ENCODE measurements around the gene PROCA1.

PROCA1 gene

GRCh38 chr17:28711723-28712031 is at the start of gene PROCA1:
TSS of gene PROCA1 (minus strand) at chr17:28711888. CDS start at chr17:28711660, 228 bp downstream.
- DNase-seq (ENCODE audit: low read depth in 2 of 3, low spot score in 1 of 3), result peak in 1 of 3 donors; percentile 32

DNA sequence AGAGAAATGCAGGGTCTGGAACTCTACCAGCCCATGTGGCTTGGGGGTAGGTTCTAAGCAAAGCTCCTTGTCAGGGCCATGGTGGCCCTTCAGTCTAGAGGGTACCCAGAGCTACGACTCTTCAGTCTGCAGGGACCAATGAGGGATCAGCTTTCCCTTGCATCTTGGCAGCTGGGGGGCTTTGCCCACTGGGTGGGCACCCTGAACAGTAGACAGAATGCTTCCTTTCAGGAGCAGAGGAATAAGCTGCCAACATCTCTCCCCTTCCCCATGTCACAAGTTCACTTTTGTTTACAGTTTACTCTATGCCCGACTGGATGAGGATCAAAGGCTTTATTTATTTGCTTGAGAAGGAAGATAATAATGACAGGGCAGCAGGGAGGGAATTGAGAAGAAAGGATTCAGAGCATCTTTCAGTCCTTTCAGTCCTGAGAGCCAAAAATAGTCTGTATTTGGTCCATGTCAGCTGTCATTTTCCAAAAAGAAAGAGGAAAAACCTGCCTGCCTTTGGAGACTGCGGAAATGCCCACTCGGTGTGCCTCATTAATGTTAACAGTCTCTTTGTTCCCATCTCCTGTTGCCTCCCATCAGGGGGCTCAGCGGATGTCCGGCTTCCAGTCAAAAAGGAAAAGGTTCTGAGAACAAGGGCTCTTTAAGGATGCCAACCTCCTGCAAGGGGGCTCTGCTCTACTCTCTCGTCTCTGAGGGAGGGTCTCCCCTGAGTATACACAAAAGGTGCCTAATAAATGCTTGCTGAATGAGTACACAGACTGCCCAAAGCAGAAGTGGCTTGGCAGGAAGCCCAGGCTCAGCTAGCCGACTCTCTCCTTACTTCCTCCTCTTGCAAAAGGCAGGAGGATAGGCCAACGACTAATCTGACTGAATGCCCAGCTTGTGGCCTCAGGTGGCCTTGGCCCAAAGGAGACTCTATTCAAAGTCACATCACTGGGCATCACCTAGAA is 49.2 kb upstream of the PROCA1 start:
- DNase-seq (ENCODE audit: low read depth in 2 of 3, low spot score in 1 of 3), result no peak

DNA sequence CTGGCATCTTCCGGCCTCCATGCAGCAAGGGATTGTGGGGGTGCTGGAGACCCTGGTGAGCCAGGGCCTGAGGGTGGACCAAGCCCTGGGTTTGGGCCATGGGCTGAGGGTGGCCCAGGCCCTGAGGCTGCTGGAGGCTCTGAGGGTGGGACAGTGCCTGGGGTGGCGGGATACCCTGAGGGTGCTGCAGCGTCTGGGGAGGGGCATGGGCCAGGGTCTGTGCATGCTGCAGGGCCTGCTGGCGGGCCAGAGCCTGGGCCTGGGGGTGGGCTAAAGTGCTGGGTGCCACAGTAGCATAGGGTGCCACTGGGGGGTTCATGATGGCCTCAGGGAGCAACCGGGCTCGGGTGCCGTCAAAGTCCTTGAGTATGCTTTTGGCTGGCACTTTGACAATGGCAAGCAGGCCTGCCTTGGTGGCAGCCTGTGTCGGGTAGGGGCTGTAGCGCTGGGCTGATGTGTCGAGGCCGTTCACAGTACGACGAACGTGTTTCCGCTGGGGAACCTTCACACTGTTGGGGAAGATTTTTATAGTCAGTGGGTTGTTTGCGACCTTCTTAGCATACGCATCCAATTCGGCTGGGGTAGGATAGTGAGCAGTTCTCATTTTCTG is 47.7 kb upstream of the PROCA1 start:
- no peak for DNase-seq (ENCODE audit: low read depth in 2 of 3, low spot score in 1 of 3)

DNA sequence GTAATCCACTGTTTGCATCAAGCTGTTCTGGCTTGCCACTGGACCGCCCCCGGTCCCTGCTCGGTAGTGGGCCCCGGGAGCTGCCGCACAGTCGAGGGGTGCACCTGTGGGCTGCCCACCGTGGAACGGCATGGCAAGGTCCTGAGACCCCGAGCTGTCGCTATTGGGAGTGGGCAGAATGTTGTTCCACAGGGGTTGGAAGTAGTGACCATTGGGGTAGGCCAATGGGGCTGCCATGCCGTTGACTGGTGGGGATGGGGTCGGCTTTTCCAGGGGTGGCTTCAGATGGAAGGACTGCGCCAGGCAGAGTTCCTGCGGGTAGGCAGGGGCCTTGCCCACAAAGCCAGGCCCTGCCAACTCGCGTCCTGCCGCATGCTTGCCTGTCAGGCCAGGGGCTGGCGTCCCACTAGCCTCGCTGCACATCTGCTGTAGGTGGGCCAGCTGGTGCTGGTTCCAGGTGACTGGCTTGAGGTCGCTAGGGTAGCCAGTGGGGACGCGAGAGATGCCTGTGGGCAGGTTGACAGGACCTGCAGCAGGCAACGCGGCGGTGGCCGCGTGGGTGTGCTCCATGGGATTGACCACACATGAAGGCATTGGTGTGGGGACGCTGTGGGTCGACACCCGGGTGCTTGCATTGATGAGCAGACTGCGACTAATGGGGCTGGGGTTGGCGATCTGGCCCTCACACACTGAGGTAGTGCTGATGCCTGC is 46.9 kb upstream of the PROCA1 start:
- no peak for DNase-seq (ENCODE audit: low read depth in 2 of 3, low spot score in 1 of 3)

- no peak for DNase-seq (ENCODE audit: low read depth in 2 of 3, low spot score in 1 of 3)
Measured at GRCh38 chr17:28756049-28756804, 44.5 kb upstream of the PROCA1 start.

GRCh38 chr17:28755486-28755885 is 43.8 kb upstream of the PROCA1 start:
- no peak for DNase-seq (ENCODE audit: low read depth in 2 of 3, low spot score in 1 of 3)

- no peak for DNase-seq (ENCODE audit: low read depth in 2 of 3, low spot score in 1 of 3)
Measured at GRCh38 chr17:28751600-28752366, 40.1 kb upstream of the PROCA1 start.

GRCh38 chr17:28750178-28751047 is 38.7 kb upstream of the PROCA1 start:
- DNase-seq (ENCODE audit: low read depth in 2 of 3, low spot score in 1 of 3), result peak; percentile 82 to 95 (median 89)

DNA sequence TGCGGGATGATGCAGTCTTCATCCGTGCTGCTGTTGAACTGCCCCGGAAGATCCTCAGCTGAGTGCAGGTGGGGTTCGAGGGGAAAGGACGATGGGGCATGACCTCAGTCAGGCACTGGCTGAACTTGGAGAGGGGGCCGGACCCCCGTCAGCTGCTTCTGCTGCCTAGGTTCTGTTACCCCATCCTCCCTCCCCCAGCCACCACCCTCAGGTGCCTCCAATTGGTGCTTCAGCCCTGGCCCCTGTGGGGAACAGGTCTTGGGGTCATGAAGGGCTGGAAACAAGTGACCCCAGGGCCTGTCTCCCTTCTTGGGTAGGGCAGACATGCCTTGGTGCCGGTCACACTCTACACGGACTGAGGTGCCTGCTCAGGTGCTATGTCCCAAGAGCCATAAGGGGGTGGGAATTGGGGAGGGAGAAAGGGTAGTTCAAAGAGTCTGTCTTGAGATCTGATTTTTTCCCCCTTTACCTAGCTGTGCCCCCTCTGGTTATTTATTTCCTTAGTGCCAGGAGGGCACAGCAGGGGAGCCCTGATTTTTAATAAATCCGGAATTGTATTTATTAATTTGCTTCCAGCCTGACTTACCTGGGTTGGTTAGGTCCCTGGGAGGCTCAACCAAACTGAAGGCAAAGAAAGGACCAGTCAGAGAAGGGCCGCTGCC is 38.0 kb upstream of the PROCA1 start:
- no peak for DNase-seq (ENCODE audit: low read depth in 2 of 3, low spot score in 1 of 3)

GRCh38 chr17:28748852-28749515 is 37.3 kb upstream of the PROCA1 start:
- DNase-seq (ENCODE audit: low read depth in 2 of 3, low spot score in 1 of 3), result no peak

- no peak for DNase-seq (ENCODE audit: low read depth in 2 of 3, low spot score in 1 of 3)
Measured at GRCh38 chr17:28747801-28748750, 36.4 kb upstream of the PROCA1 start.

DNA sequence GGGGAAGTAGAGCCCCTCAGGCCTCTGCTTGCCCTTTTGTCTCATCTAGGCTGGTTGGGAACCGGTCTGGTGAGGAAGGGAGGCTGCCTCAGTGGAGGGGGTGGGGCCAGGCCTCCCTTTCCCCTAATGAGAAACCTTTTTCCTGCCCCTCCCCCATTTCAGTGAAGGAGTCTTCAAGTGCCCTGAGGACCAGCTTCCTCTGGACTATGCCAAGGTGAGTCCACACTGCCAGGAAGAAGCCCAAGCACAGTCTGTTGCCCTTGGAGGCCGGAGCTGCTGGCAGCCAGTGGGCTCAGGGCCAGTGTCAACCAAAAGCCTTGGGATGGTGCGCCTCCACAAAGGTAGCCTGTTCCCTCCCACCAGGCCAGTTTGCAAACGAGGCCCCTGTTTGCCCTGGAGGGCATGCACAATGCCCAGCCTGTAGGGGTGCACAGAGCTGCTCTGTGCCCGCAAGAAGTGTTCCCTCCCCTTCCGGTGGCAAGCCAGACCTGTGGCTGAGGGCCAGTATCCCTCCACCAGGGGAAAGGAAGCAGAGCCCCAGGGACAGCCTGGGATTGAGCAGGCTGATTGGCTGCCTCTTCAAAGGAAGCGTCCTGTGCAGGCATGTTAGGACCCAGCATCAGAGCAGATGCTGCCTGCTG is 35.5 kb upstream of the PROCA1 start:
- DNase-seq (ENCODE audit: low read depth in 2 of 3, low spot score in 1 of 3), result no peak

GRCh38 chr17:28746611-28747050 is 34.9 kb upstream of the PROCA1 start:
- no peak for DNase-seq (ENCODE audit: low read depth in 2 of 3, low spot score in 1 of 3)

GRCh38 chr17:28745786-28746411 is 34.2 kb upstream of the PROCA1 start:
- no peak for DNase-seq (ENCODE audit: low read depth in 2 of 3, low spot score in 1 of 3)

- no peak for DNase-seq (ENCODE audit: low read depth in 2 of 3, low spot score in 1 of 3)
Measured at GRCh38 chr17:28744972-28745785, 33.5 kb upstream of the PROCA1 start.
